ENCODE results near the gene ARHGEF6. TPM values are rescaled to one million over a fixed set of nuclear protein-coding genes. Genes with fewer than 3 reads are reported as not detected.

The ARHGEF6 gene
- total and polyA plus RNA-seq, 4 donors = 1.6 to 9.2 (median 4.2) TPM

DNA sequence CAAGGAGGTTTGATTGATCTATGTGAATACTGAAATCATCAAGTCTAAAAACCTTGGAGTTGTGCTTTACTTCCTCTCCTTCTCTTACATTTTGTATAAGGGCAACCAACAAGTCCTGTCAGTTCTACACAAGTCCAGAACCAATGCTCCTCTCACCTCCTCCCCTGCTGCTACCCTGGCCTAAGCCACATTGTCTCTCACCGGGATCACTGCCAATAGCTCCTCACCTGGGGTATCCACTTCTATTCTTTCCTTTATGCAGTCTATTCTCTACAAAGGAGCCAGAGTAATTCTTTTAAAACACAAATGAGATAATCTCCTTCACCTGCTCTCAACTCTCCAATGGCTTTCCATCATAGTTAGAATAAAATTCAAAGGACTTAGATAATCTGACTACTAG lies 13.3 kb upstream of the ARHGEF6 start:
- Histone ChIP-seq H3K4me3 (ENCODE audit: low read depth in 1 of 3, low read length in 3 of 3) (no peak overlapping the region), H3K9me3 (ENCODE audit: control insufficient read depth in 4 of 4, low read length in 3 of 4) (no peaks in the 10 kb centered on the region), H3K4me1 (ENCODE audit: control insufficient read depth in 4 of 4, insufficient read depth in 4 of 4, low read length in 3 of 4) (no peaks in the 10 kb centered on the region), H3K36me3 (ENCODE audit: control insufficient read depth in 4 of 4, insufficient read depth in 3 of 4, low read depth in 1 of 4, low read length in 3 of 4) (no peaks in the 10 kb centered on the region), H3K27me3 (ENCODE audit: control insufficient read depth in 4 of 4, insufficient read depth in 4 of 4, low read length in 3 of 4) (no peaks in the 10 kb centered on the region), H3K9ac (ENCODE audit: low read depth in 1 of 2, low read length in 2 of 2) (no peak overlapping the region), H3K27ac (ENCODE audit: low read depth in 1 of 2, low read length in 2 of 2) (no peak overlapping the region)
- TF ChIP-seq EGR1 (IDR thresholded peaks at IDR 0.05; ENCODE audit: low read depth in 2 of 2) (no peak), RAD21 (IDR thresholded peaks at IDR 0.05) (no peak), FOXA2 (IDR thresholded peaks at IDR 0.05) (no peak), ATF3 (IDR thresholded peaks at IDR 0.05) (no peak), ZBTB33 (IDR thresholded peaks at IDR 0.05) (no peak)
- TF ChIP-seq, protein P1, sequence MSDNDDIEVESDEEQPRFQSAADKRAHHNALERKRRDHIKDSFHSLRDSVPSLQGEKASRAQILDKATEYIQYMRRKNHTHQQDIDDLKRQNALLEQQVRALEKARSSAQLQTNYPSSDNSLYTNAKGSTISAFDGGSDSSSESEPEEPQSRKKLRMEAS (IDR thresholded peaks at IDR 0.05) = no peak
- 37% methylated on average over 1 of the region's 1 CpG for WGBS
- DNase-seq (ENCODE audit: low spot score) = no peak

GRCh38 chrX:136789856-136790255 lies 9.1 kb upstream of the ARHGEF6 start:
- no peak for DNase-seq (ENCODE audit: low spot score)
- Histone ChIP-seq H3K27me3 (ENCODE audit: control insufficient read depth in 4 of 4, insufficient read depth in 4 of 4, low read length in 3 of 4) (no peaks in the 10 kb centered on the region), H3K36me3 (ENCODE audit: control insufficient read depth in 4 of 4, insufficient read depth in 3 of 4, low read depth in 1 of 4, low read length in 3 of 4) (no peaks in the 10 kb centered on the region), H3K9me3 (ENCODE audit: control insufficient read depth in 4 of 4, low read length in 3 of 4) (no peaks in the 10 kb centered on the region), H3K4me1 (ENCODE audit: control insufficient read depth in 4 of 4, insufficient read depth in 4 of 4, low read length in 3 of 4) (no peaks in the 10 kb centered on the region), H3K4me3 (ENCODE audit: low read depth in 1 of 3, low read length in 3 of 3) (no peak overlapping the region), H3K9ac (ENCODE audit: low read depth in 1 of 2, low read length in 2 of 2) (no peak overlapping the region), H3K27ac (ENCODE audit: low read depth in 1 of 2, low read length in 2 of 2) (no peak overlapping the region)
- TF ChIP-seq, protein P1 (IDR thresholded peaks at IDR 0.05) = no peak
- no peak for TF ChIP-seq GABPA (IDR thresholded peaks at IDR 0.05 in 1 of 2, conservative IDR thresholded peaks at IDR 0.05 in 1 of 2)
- TF ChIP-seq JUND (IDR thresholded peaks at IDR 0.05) = no peak
- no peak for TF ChIP-seq TAF1 (conservative IDR thresholded peaks at IDR 0.05)
- TF ChIP-seq ZBTB33 (IDR thresholded peaks at IDR 0.05) = no peak
- no peak for TF ChIP-seq RXRA (IDR thresholded peaks at IDR 0.05)
- WGBS = 50% methylated on average over 4 of the region's 4 CpGs

DNA sequence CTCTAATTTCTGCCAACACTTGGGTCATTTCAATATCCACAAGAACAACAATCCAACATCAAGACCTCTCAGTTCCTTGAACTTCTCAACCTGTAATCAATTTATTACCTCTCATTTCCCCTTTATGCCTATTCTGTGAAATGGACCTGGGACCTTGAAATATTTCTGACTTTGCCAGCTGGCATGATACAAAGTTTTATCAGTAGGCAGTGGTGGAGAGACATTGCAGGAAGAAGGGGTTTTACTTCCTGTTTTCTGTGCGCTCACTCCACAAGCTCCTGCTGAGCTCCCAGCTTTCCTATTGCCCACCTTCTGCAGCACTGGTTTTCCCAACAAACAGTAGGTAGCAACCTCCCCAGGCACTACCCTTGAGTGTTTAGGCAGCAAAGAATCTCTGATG lies 3.5 kb upstream of the ARHGEF6 start:
- no peaks in the 10 kb centered on the region for H3K36me3 ChIP-seq (ENCODE audit: control insufficient read depth in 4 of 4, insufficient read depth in 3 of 4, low read depth in 1 of 4, low read length in 3 of 4)
- 70% methylated on average over 1 of the region's 1 CpG for WGBS
- DNase-seq (ENCODE audit: low spot score) = no peak
- TF ChIP-seq GABPA (IDR thresholded peaks at IDR 0.05 in 1 of 2, conservative IDR thresholded peaks at IDR 0.05 in 1 of 2) (no peak), CTCF (IDR thresholded peaks at IDR 0.05; ENCODE audit: low read depth, low read length, missing input control) (no peak), ATF3 (IDR thresholded peaks at IDR 0.05) (no peak), TAF1 (conservative IDR thresholded peaks at IDR 0.05) (no peak), ZBTB33 (IDR thresholded peaks at IDR 0.05) (no peak), FOXA1 (IDR thresholded peaks at IDR 0.05) (no peak), RAD21 (IDR thresholded peaks at IDR 0.05) (no peak), JUND (IDR thresholded peaks at IDR 0.05) (no peak), YY1 (IDR thresholded peaks at IDR 0.05) (no peak), NR2F2 (IDR thresholded peaks at IDR 0.05) (no peak), HNF4A (conservative IDR thresholded peaks at IDR 0.05) (no peak), HNF4G (IDR thresholded peaks at IDR 0.05) (no peak), FOXA2 (IDR thresholded peaks at IDR 0.05) (no peak)
- TF ChIP-seq, protein P1 (IDR thresholded peaks at IDR 0.05) = no peak

More for the DNA sequence above, 3.5 kb upstream of the ARHGEF6 start:
- Histone ChIP-seq H3K27ac (ENCODE audit: low read depth in 1 of 2, low read length in 2 of 2) (no peak overlapping the region), H3K9me3 (ENCODE audit: control insufficient read depth in 4 of 4, low read length in 3 of 4) (no peaks in the 10 kb centered on the region), H3K9ac (ENCODE audit: low read depth in 1 of 2, low read length in 2 of 2) (no peak overlapping the region), H3K4me1 (ENCODE audit: control insufficient read depth in 4 of 4, insufficient read depth in 4 of 4, low read length in 3 of 4) (no peaks in the 10 kb centered on the region), H3K27me3 (ENCODE audit: control insufficient read depth in 4 of 4, insufficient read depth in 4 of 4, low read length in 3 of 4) (peaks cover 0 to 5% (median 0%) of the 10 kb centered on the region in 4 donors), H3K4me3 (ENCODE audit: low read depth in 1 of 3, low read length in 3 of 3) (no peak overlapping the region)

All from liver (tissue), 9 donors.